GM19035 (cell line): ENCODE results near the gene PRSS16.

Experiments used
- ATAC-seq: cut with Tn5 transposase; IDR thresholded peaks from one replicate; pipeline ENCODE4 v1.9.1; 2021; ENCODE audit not compliant: unreplicated experiment

The PRSS16 gene

DNA sequence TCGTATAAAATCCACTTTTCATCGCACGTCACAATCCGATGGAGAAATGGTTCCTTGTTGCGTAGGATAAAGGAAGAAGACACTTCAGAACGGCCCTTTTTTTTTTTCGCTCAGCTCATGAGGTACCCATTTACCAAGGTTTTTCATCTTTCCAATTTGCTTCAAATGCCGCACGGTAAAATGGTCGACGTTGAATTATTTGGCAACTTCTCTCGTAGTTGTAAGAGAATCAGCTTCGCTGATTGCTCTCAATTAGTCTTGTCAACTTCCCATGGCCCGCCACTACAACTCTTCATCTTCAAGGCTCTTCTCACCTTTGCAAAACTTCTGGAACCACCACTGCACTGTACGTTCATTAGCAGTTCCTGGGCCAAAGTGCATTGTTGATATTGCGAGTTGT is 35.8 kb downstream of the PRSS16 start:
- no peak for ATAC-seq

GRCh38 chr6:27286141-27286540 is 38.6 kb downstream of the PRSS16 start:
- no peak for ATAC-seq

- no peak for ATAC-seq
These were observed 40.2 kb downstream of the PRSS16 start for GRCh38 chr6:27287751-27288135.

- no peak for ATAC-seq
These were observed 40.9 kb downstream of the PRSS16 start for GRCh38 chr6:27288136-27289044.

- no peak for ATAC-seq
These were observed 42.8 kb downstream of the PRSS16 start for GRCh38 chr6:27290065-27290849.

GRCh38 chr6:27290850-27291208 is 43.3 kb downstream of the PRSS16 start:
- no peak for ATAC-seq

DNA sequence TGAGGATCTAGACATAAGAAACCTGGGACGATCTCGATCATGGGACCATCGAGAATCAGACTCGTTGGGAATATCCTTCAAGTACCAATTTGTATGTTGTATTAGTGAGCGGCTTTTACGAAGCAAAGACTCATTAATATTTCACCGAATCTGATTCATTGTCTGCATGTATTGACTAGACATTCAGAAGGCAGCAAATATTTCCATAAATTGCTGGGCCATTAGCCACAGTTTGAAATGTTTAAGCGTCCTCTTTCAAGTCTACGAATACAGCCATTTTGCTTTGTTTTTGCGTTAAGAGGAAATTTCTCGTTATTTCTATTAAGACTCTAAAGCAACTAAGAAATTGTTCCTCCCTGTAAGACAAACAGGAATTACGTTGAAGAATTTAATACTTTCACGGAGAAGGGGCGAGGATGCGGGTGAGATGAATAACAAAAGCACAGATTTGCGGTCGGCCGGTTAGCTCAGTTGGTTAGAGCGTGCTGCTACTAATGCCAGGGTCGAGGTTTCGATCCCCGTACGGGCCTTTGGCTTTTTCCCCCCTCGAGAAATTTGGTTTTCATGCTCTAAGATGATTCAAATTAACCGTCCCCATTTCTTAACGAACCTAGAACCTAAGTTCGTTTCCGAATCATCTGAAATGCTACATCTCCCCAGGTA is 46.1 kb downstream of the PRSS16 start:
- ATAC-seq, result no peak

GRCh38 chr6:27294409-27294808 is 46.9 kb downstream of the PRSS16 start:
- ATAC-seq, result no peak

DNA sequence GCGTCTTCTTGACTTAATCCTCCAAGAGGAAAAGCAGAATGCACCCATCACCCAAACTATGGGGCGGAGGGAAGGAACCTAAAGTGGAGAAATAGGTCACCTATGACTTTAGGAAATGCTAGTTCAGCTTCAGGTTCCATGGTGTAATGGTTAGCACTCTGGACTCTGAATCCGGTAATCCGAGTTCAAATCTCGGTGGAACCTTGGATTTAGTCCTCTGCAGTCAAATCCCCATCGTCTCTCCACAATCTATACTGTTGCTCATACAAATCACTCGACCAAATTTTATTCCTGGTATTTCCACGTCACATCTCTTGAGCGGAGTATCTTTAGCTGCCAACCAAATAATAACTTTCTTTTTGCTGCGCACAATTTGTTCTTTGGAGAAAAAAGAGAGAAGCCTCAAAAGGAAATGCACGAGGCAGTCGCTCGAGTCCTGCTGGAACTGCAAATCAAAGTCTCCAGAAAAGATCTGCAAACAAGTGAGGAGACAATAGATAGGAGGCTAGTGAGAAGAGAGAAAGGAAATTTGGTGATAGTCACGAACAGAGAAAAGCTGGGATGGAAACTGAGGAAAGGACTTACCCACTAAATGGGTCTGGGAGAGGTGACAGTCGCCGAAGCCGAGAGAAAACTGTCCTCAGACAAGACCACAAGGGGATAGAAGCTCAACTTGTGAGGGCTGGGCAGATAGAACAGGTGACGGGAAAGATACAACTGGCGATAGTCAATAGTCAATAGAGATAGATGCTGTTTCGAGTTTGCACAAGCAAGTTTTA is 48.0 kb downstream of the PRSS16 start:
- no peak for ATAC-seq

DNA sequence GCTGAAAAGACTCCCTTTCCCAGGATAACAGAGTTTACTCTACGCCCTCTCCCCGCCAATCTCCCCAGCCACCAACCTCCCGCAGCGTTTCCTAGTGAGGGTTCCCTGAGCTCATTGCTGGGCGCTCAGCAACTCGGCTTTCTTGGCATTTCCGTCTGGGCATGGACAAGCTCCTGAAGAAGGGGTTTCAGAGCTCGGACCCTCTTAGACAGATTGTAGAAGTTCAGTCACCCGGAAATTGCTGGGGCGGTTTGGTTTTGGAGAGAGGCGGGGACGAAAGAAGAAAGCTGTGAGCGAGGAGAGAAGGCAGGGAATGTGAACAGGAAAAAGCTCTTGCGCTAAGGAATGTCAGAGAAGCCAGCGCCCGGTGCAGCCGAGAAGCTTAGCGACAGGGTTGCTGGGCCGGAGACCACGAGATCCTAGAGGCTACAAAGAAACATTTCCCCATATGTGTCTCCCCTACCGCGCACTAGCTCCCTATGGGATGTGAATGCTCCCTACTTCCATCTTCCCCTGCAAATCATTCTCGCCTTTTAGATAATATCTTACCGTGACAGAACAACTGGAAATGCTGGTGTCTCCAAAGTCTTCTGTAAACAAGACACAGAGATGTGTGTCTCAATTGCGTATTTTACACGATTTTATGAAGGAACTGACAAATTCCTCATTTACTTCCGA is 48.7 kb downstream of the PRSS16 start:
- no peak for ATAC-seq

GRCh38 chr6:27297484-27297856 is 50.0 kb downstream of the PRSS16 start:
- ATAC-seq, result no peak

DNA sequence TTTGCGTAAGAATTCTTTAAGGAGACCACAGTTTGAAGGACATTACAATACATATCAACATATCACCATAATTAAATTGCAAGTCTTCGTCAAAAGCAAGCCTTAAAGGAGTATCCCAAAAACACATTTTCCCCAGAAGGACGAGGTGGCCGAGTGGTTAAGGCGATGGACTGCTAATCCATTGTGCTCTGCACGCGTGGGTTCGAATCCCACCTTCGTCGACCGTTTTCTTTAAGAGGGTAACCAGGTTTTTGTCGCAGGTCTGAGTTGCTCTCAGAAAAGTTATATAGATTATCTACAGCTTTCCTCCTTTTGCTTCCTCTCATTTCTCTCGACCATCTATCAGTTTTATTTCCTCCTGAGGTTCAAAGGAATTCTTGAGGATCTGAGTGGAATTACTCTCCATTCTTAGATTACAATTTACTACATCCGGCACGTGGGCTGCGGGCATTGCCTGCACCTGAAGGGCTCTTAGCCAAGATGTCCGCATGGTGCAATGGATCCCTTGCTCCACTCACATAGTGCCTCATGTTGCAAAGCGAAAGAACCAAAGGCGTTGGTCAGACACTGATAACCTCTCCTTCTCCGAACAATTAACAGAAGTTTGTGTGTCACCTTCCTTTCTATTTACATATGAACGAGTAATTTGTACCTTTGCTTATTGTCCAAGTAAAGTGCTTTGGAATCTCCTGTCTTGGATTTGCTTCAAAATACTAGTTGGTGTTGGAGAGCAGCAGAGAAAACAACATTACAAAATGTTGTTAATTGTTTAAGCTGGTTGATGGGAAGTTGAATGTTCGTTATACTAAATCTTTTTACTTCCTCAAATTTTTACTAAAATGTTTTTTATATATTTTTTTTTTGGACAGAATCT is 50.6 kb downstream of the PRSS16 start:
- no peak for ATAC-seq

GRCh38 chr6:27303613-27304272 is 56.2 kb downstream of the PRSS16 start:
- ATAC-seq, result no peak
